Tibial nerve (tissue), 4 donors: Measurements from ENCODE around the gene PTOV1. TPM values are rescaled to one million over a fixed set of nuclear protein-coding genes. Genes with fewer than 3 reads are reported as not detected.

Experiments used
- DNase-seq, 2 donors: peaks; one replicate each; pipeline ENCODE4 v3.0.0-alpha.2; 2019; ENCODE audit warnings: low spot score in 2 of 2
- H3K27ac ChIP-seq, 4 donors: fragments of 200-600 bp; sonication (generic) in 3 of 4; one replicate each; pipeline ENCODE4 v1.5.1; 2017 to 2019; ENCODE audit warnings: mild to moderate bottlenecking in 1 of 4
- H3K27me3 ChIP-seq, 2 donors: fragments of 200-600 bp; sonication (generic) in 1 of 2; one replicate each; pipeline versions ENCODE4 v1.5.1 to v1.6.0; 2017 to 2019
- H3K36me3 ChIP-seq, 3 donors: fragments of 200-600 bp; sonication (generic); one replicate each; pipeline ENCODE4 v1.5.1; 2018 to 2019
- H3K4me1 ChIP-seq, 4 donors: fragments of 200-600 bp; sonication (generic) in 3 of 4; one replicate each; pipeline ENCODE4 v1.5.1; 2017 to 2019
- H3K4me3 ChIP-seq, 4 donors: fragments of 200-600 bp; sonication (generic) in 3 of 4; one replicate each; pipeline ENCODE4 v1.5.1; 2017 to 2019; ENCODE audit warnings: mild to moderate bottlenecking in 1 of 4, moderate library complexity in 1 of 4
- H3K9me3 ChIP-seq, 4 donors: fragments of 200-600 bp; sonication (generic) in 3 of 4; one replicate each; pipeline ENCODE4 v1.5.1; 2017 to 2019
- EP300 ChIP-seq, 2 donors: sonication (generic); formaldehyde crosslinking; IDR thresholded peaks; one replicate each; pipeline ENCODE4 v1.6.1; 2017; ENCODE audit warnings: antibody characterized with exemption in 2 of 2, mild to moderate bottlenecking in 1 of 2
- POLR2A ChIP-seq, 2 donors: fragments of 450-650 bp; IDR thresholded peaks; one replicate each; pipeline ENCODE4 v1.6.1; 2017; ENCODE audit warnings: antibody characterized with exemption in 2 of 2, mild to moderate bottlenecking in 2 of 2, moderate library complexity in 2 of 2
- WGBS, 2 donors: methylation state at CpG; one replicate each; pipeline ENCODE4 v1.1.5; 2018; 5-methylcytosine and 5-hydroxymethylcytosine counted together
- total RNA-seq, 4 donors: library from RNA; depleted of rRNA; stranded (reverse); fragments of >200 nt; gene quantifications; one replicate each; pipeline ENCODE4 v1.1.0, GENCODE V29; 2016
- TF ChIP-seq, protein P1 (sequence below), 5 experiments: fragments of 200-600 bp in 3 of 5; fragments of 450-650 bp in 2 of 5; sonication (generic) in 3 of 5; IDR thresholded peaks; one replicate each; pipeline ENCODE4 v1.5.1; 2016 to 2019; ENCODE audit warnings: antibody characterized with exemption in 5 of 5, mild to moderate bottlenecking in 3 of 5, moderate library complexity in 2 of 5

Gene PTOV1
- total RNA-seq, 4 donors from 2014 or later: 75.6 to 113 (median 91.9) TPM

DNA sequence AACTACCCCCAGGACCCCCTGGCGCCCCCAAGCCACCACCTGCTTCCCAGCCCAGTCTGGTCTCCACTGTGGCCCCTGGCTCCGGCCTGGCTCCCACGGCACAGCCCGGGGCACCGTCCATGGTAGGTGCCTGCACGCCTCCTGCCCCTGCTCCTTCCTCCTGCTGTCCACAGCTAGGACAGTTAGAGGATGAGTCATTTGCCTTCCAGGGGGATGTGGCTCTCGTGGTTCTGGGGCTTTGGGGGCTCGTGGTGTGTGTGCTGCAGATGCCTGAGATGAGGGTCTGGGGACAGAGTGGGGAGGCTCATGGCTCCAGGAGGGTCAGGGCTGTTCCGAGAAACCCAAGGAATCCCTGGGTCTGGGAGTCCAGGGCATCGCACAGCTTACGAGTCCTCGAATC lies 20.2 kb upstream of the PTOV1 start:
- no peaks in the 10 kb centered on the region for H3K27me3 ChIP-seq
- peaks cover 0 to 99% (median 24%) of the 10 kb centered on the region in 3 donors for H3K36me3 ChIP-seq

DNA sequence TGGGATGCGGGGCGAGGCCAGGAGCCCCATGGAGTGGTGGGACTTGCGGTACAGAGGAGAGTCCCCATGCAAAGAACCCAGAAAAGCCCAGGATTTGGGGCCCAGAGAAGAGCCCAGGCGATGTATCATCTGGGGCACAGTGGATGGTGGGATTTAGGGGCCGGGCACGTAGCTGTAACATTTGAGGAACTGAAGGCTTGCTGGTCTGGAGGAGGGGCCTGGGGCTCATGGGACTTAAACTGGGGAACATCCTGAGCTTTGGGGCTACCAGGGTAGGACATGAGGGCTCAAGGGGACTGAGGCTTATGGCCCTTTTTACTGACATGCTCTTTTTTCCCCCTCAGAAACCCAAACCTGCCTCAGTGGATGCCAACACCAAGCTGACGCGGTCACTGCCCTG lies 19.4 kb upstream of the PTOV1 start:
- no peaks in the 10 kb centered on the region for H3K9me3 ChIP-seq
- TF ChIP-seq, protein P1, sequence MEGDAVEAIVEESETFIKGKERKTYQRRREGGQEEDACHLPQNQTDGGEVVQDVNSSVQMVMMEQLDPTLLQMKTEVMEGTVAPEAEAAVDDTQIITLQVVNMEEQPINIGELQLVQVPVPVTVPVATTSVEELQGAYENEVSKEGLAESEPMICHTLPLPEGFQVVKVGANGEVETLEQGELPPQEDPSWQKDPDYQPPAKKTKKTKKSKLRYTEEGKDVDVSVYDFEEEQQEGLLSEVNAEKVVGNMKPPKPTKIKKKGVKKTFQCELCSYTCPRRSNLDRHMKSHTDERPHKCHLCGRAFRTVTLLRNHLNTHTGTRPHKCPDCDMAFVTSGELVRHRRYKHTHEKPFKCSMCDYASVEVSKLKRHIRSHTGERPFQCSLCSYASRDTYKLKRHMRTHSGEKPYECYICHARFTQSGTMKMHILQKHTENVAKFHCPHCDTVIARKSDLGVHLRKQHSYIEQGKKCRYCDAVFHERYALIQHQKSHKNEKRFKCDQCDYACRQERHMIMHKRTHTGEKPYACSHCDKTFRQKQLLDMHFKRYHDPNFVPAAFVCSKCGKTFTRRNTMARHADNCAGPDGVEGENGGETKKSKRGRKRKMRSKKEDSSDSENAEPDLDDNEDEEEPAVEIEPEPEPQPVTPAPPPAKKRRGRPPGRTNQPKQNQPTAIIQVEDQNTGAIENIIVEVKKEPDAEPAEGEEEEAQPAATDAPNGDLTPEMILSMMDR (IDR thresholded peaks at IDR 0.05): no peak
- TF ChIP-seq POLR2A (IDR thresholded peaks at IDR 0.05) (no peak), EP300 (IDR thresholded peaks at IDR 0.05) (no peak)
- 95 to 96% methylated on average over 8 of the region's 8 CpGs for WGBS, 2 donors
- no peaks in the 10 kb centered on the region for H3K27me3 ChIP-seq
- DNase-seq: no peak
- no peaks in the 10 kb centered on the region for H3K4me1 ChIP-seq
- peaks cover 0 to 100% (median 30%) of the 10 kb centered on the region in 3 donors for H3K36me3 ChIP-seq
- H3K4me3 ChIP-seq: no peak overlapping the region
- no peak overlapping the region for H3K27ac ChIP-seq

More for the DNA sequence above, 20.2 kb upstream of the PTOV1 start:
- no peak for DNase-seq
- 91 to 95% methylated on average over 11 to 12 of the region's 12 CpGs for WGBS, 2 donors
- Histone ChIP-seq H3K9me3 (no peaks in the 10 kb centered on the region), H3K27ac (no peak overlapping the region), H3K4me1 (no peaks in the 10 kb centered on the region), H3K4me3 (no peak overlapping the region)
- no peak for TF ChIP-seq EP300 (IDR thresholded peaks at IDR 0.05)

DNA sequence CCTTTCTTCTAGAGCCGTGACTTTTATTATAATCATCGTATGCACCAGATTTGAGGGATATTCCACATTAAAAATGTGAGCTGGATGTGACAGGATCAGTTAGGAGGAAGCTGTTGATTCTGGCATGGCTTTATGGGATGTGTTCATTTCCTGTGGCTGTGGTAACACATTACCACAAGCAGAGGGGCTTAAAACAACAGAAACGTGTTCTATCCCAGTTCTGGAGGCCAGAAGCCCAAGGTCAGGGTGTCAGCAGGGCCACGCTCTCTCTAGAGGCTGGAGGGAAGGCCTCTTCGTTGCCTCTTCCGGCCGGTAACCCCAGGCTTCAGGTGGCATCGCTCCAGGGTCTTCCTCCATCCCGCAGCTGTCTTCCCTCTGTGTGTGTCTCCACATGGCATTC lies 18.4 kb upstream of the PTOV1 start:
- Histone ChIP-seq H3K4me3 (no peak overlapping the region), H3K27me3 (no peaks in the 10 kb centered on the region), H3K27ac (no peak overlapping the region), H3K36me3 (peaks cover 0 to 100% (median 30%) of the 10 kb centered on the region in 3 donors), H3K9me3 (no peaks in the 10 kb centered on the region), H3K4me1 (no peaks in the 10 kb centered on the region)
- WGBS, 2 donors: 63 to 72% methylated on average over 9 of the region's 9 CpGs
- no peak for DNase-seq
- TF ChIP-seq POLR2A (IDR thresholded peaks at IDR 0.05) (no peak), EP300 (IDR thresholded peaks at IDR 0.05) (no peak)
- TF ChIP-seq, protein P1 (IDR thresholded peaks at IDR 0.05): no peak

DNA sequence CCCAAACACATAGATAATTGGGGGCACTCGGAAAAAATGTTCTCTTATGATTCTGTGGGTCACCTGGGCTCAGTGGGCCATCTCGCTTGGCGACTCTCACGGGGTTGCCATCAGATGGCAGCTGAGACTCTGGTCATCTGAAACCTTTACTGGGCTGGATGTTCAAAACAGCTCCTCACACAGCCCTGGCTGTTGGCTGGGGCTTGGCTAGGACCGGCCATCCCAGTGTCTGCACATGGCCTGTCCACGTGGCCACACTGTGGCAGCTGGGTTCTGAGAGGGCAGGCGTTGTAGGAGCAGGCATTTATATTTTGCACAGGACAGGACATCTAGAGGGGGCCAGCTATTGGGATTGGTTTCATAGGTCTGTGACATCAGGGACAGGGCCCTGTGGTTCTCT lies 17.4 kb upstream of the PTOV1 start:
- Histone ChIP-seq H3K4me3 (no peak overlapping the region), H3K4me1 (no peaks in the 10 kb centered on the region), H3K27me3 (no peaks in the 10 kb centered on the region), H3K27ac (no peak overlapping the region), H3K36me3 (peaks cover 0 to 100% (median 30%) of the 10 kb centered on the region in 3 donors), H3K9me3 (no peaks in the 10 kb centered on the region)
- no peak for DNase-seq
- 89 to 91% methylated on average over 7 of the region's 7 CpGs for WGBS, 2 donors
- TF ChIP-seq EP300 (IDR thresholded peaks at IDR 0.05) (no peak), POLR2A (IDR thresholded peaks at IDR 0.05) (no peak)
- TF ChIP-seq, protein P1 (IDR thresholded peaks at IDR 0.05): no peak

DNA sequence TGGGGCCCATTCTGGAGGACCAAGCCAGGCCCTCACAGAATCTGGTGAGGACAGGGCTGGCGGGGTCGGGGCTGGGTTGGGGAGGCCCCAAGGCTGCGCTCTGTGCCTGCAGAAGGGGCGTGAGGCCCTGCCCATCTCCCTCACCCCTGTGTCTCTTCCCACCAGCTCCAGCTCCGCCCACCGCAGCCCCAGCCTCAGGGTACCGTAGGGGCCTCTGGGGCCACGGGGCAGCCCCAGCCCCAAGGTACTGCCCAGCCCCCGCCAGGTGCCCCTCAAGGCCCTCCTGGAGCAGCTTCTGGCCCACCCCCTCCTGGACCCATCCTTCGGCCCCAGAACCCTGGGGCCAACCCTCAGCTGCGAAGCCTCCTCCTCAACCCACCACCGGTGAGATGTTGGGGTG lies 15.4 kb upstream of the PTOV1 start:
- Histone ChIP-seq H3K27ac (no peak overlapping the region), H3K36me3 (peaks cover 0 to 98% (median 30%) of the 10 kb centered on the region in 3 donors), H3K4me1 (no peaks in the 10 kb centered on the region), H3K9me3 (no peaks in the 10 kb centered on the region), H3K27me3 (no peaks in the 10 kb centered on the region), H3K4me3 (no peak overlapping the region)
- 87 to 92% methylated on average over 9 to 10 of the region's 12 CpGs for WGBS, 2 donors
- DNase-seq: no peak
- TF ChIP-seq EP300 (IDR thresholded peaks at IDR 0.05): no peak
- TF ChIP-seq, protein P1 (IDR thresholded peaks at IDR 0.05): no peak
- no peak for TF ChIP-seq POLR2A (IDR thresholded peaks at IDR 0.05)
